ENCODE data around the gene CACNA1C. TPM values are rescaled to one million over a fixed set of nuclear protein-coding genes. Genes with fewer than 3 reads are reported as not detected.

Gene CACNA1C
- total RNA-seq, 2 experiments from 2014 or later: 0.05 to 0.08 TPM

- Mint-ChIP-seq H3K27ac (no peak overlapping the region), H3K4me1 (ENCODE audit: low read depth) (no peaks in the 10 kb centered on the region), H3K36me3 (ENCODE audit: low read depth) (no peaks in the 10 kb centered on the region), H3K27me3 (peaks cover 5% of the 10 kb centered on the region), H3K4me3 (no peak overlapping the region), H3K9me3 (no peaks in the 10 kb centered on the region)
- Histone ChIP-seq H3K27me3 (ENCODE audit: control insufficient read depth in 1 of 2, insufficient read depth in 2 of 2, low read length in 2 of 2) (peaks cover 0 to 4% of the 10 kb centered on the region in 2 experiments), H3K4me1 (ENCODE audit: insufficient read depth, low read length) (no peaks in the 10 kb centered on the region), H3K36me3 (ENCODE audit: insufficient read depth, low read length) (no peaks in the 10 kb centered on the region), H3K4me3 (ENCODE audit: low read length) (no peak overlapping the region), H3K27ac (ENCODE audit: low read depth in 1 of 2, low read length in 2 of 2) (no peak overlapping the region), H3K9me3 (ENCODE audit: control insufficient read depth in 1 of 2, insufficient read depth in 1 of 2, low read length in 2 of 2) (peaks cover 0 to 5% of the 10 kb centered on the region in 2 experiments)
- ChIA-PET CTCF (no interaction called here), POLR2A (no interaction called here)
- intact Hi-C loops (cut with DNase I, micrococcal nuclease): no loop called here
- TF ChIP-seq CTCF (IDR thresholded peaks at IDR 0.05): no peak
- ATAC-seq (ENCODE audit: poor library complexity) (no peak), DNase-seq (no peak)
Measured at GRCh38 chr12:2222691-2223090, 169.9 kb downstream of the CACNA1C start.

GRCh38 chr12:2224961-2225360 is 172.2 kb downstream of the CACNA1C start:
- Histone ChIP-seq H3K4me3 (ENCODE audit: low read length) (no peak overlapping the region), H3K9me3 (ENCODE audit: control insufficient read depth in 1 of 2, insufficient read depth in 1 of 2, low read length in 2 of 2) (peaks cover 0 to 9% of the 10 kb centered on the region in 2 experiments), H3K4me1 (ENCODE audit: insufficient read depth, low read length) (no peaks in the 10 kb centered on the region), H3K36me3 (ENCODE audit: insufficient read depth, low read length) (no peaks in the 10 kb centered on the region), H3K27ac (ENCODE audit: low read depth in 1 of 2, low read length in 2 of 2) (no peak overlapping the region), H3K27me3 (ENCODE audit: control insufficient read depth in 1 of 2, insufficient read depth in 2 of 2, low read length in 2 of 2) (peaks cover 0 to under 1% of the 10 kb centered on the region in 2 experiments)
- no peak for DNase-seq
- Mint-ChIP-seq H3K36me3 (ENCODE audit: low read depth) (no peaks in the 10 kb centered on the region), H3K27me3 (peaks cover 11% of the 10 kb centered on the region), H3K9me3 (peaks cover 2% of the 10 kb centered on the region), H3K27ac (no peak overlapping the region), H3K4me1 (ENCODE audit: low read depth) (no peaks in the 10 kb centered on the region), H3K4me3 (no peak overlapping the region)
- ATAC-seq (ENCODE audit: poor library complexity): no peak
- TF ChIP-seq CTCF (IDR thresholded peaks at IDR 0.05): no peak
- intact Hi-C loops (cut with DNase I, micrococcal nuclease): no loop called here
- ChIA-PET POLR2A (no interaction called here), CTCF (no interaction called here)

GRCh38 chr12:2225696-2226095 is 172.9 kb downstream of the CACNA1C start:
- H3K36me3 Mint-ChIP-seq (ENCODE audit: low read depth): no peaks in the 10 kb centered on the region
- no peak overlapping the region for H3K27ac Mint-ChIP-seq
- H3K27me3 Mint-ChIP-seq: peaks cover 13% of the 10 kb centered on the region
- intact Hi-C loops (cut with DNase I, micrococcal nuclease): no loop called here
- DNase-seq (no peak), ATAC-seq (ENCODE audit: poor library complexity) (no peak)
- Histone ChIP-seq H3K4me3 (ENCODE audit: low read length) (no peak overlapping the region), H3K27ac (ENCODE audit: low read depth in 1 of 2, low read length in 2 of 2) (no peak overlapping the region), H3K4me1 (ENCODE audit: insufficient read depth, low read length) (no peaks in the 10 kb centered on the region), H3K9me3 (ENCODE audit: control insufficient read depth in 1 of 2, insufficient read depth in 1 of 2, low read length in 2 of 2) (peaks cover 0 to 13% of the 10 kb centered on the region in 2 experiments), H3K27me3 (ENCODE audit: control insufficient read depth in 1 of 2, insufficient read depth in 2 of 2, low read length in 2 of 2) (no peaks in the 10 kb centered on the region), H3K36me3 (ENCODE audit: insufficient read depth, low read length) (no peaks in the 10 kb centered on the region)
- peaks cover 2% of the 10 kb centered on the region for H3K9me3 Mint-ChIP-seq
- H3K4me1 Mint-ChIP-seq (ENCODE audit: low read depth): no peaks in the 10 kb centered on the region
- POLR2A ChIA-PET: no interaction called here
- CTCF ChIA-PET: no interaction called here
- TF ChIP-seq CTCF (IDR thresholded peaks at IDR 0.05): no peak
- no peak overlapping the region for H3K4me3 Mint-ChIP-seq

Data from CD4-positive, alpha-beta T cell (primary cell).